Fibroblast of skin of left biceps (primary cell): ENCODE data around the gene CDCP2.

Experiments
- DNase-seq, 2 experiments: peaks; one replicate each; pipeline ENCODE4 v3.0.0-alpha.2; 2013; ENCODE audit warnings: low read depth in 2 of 2

The CDCP2 gene

GRCh38 chr1:54137534-54138061 lies 15.2 kb downstream of the CDCP2 start:
- peak in 1 of 2 experiments; percentile 23 for DNase-seq

DNA sequence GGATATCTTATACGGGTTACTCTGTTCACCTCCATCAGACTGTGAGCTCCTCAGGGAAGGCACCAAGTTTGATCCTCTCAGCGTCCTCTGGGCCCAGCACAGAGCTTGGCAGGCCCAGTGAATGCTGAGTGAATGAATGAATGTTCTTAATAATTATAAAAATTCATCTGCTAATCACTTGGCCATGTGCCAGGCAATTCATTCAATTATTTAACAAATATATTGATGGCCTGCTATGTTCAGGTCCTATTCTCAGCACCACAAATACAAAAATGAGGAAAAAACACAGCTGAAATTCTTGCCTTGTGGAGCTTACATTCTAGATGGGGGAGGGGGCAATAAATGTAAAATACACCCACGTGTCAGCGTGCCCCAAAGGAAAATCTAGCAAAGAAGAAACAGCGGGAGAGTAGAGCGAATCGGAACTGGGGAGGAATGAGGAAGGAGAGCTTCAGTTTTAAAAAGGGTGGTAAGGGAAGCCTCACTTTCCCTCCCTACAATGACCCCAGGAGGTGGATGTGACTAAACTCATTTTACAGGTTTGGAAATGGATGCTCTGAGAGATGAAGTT lies 15.8 kb downstream of the CDCP2 start:
- DNase-seq: no peak

DNA sequence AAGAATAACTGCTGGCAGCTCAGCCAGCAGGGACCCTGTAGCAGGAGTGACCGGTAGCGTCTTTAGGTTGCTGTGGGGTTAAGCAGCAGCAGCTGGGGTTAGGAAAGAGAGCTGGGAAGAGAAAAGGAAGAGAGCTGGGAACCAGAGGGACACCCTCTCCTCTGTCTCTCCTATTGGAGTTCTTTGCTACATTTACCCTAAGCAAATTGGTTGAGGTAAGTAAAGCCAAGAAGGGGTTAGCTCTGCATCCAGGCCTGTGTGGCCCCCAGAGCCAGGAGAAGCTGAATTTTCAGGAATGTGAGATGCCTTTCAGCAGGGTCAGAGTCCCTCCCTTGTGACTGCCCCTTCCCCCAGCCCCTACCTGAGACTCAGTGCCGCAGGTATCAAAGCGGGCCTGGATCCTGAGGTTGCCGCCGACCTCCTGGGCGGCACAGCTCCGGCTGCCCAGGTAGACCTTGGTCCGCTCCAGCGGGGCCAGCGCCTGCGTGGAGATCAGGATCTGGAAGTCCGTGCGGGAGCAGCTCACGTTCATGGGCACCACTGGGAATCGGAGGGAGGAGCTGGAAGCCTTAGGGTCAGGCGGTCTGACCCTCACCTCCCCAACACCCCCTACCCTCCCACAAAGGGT lies 16.4 kb downstream of the CDCP2 start:
- no peak for DNase-seq

DNA sequence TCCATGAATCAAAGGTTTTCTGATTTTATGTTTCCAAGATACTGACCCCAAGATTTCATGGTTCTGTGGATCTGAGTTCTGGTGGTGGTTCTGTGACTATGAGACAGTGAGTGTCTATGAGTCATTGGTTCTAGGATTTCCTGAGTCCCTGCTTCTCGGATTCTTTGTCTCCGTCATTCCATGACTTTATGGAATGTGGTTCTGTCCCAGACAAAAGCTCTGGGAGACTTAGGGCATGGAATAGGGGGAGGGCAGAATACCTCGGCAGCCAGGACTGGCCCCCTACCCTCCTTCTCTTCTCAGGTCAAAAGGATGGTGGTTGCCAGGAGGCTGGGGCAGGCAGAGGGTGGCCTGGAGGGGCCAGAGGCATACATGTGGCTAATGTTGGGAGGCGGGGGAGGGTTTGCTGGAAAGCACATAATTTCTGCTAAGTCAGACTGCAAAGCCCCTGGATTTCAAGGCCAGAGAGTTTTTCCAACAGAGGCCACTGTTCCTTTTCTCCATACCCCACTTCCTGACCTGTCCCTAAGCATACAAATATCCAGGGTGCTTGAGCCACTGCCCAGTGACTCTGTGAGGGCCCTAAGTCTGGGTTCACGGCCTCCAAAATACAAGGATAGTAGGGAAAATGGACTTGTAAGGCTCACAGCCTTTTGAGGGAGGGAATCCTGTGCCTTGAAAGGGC lies 17.2 kb downstream of the CDCP2 start:
- peak in 1 of 2 experiments; percentile 28 for DNase-seq

GRCh38 chr1:54134295-54134694 lies 18.5 kb downstream of the CDCP2 start:
- DNase-seq: no peak

GRCh38 chr1:54132495-54132894 lies 20.3 kb downstream of the CDCP2 start:
- DNase-seq: no peak

GRCh38 chr1:54131419-54131818 lies 21.4 kb downstream of the CDCP2 start:
- no peak for DNase-seq

- DNase-seq: no peak
Measured at GRCh38 chr1:54129858-54130257, 22.9 kb downstream of the CDCP2 start.

- no peak for DNase-seq
Measured at GRCh38 chr1:54127594-54128300, 25.1 kb downstream of the CDCP2 start.

- no peak for DNase-seq
Measured at GRCh38 chr1:54126271-54126815, 26.5 kb downstream of the CDCP2 start.

DNA sequence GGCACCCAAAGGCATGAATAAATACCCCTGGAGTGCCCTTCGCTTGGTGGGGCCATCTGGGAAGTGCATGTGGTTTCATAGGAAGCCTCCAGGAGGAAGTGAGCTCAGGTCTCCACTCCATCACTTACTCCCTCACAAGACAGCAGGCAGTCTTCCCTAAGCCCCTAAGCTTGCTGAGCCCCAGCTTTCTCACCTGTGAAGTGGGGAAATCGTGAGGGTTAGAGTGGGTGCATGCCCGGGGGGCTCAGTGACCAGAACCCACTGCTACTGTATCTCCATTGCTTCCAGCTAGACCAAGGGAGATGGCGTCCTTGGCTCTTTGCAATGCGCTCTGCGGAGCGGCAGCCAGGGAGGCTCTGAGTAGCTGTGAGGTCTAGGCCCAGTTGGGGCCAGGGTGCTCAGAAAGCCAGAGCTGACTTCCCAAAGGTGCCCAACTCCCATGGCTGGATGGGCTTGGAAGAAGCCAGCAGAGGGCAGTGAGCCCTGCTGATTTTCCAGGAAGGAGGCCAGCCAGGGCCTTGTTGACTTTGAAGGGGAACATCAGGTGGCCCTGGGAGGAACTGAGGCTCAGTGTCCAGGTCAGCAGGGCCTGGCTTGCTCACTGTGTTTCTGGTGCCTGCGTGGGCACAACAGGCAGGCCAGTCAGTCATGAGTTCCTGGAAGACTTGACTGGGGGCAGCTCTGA lies 27.3 kb downstream of the CDCP2 start:
- DNase-seq: no peak

GRCh38 chr1:54124906-54125305 lies 27.9 kb downstream of the CDCP2 start:
- no peak for DNase-seq

- no peak for DNase-seq
Measured at GRCh38 chr1:54124472-54124871, 28.3 kb downstream of the CDCP2 start.

DNA sequence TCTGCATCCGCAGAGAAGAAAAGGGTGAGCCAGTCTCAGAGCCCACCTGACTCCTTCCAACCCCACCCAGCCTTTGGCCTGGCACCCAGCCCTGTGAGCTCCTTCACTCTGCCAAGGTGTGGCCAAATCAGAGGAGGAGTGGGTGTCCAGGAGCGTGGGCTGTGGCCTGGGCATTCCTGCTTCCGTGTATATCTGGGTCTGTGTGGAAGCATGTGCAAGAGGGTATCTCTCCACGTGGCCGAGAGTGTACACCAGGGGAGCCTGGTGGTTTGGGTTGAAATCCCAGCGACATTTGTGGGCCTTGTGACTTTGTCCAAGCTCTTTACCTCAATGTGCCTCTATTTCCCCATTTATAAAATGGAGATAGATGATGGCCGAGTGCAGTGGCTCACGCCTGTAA lies 29.8 kb downstream of the CDCP2 start:
- DNase-seq: no peak

DNA sequence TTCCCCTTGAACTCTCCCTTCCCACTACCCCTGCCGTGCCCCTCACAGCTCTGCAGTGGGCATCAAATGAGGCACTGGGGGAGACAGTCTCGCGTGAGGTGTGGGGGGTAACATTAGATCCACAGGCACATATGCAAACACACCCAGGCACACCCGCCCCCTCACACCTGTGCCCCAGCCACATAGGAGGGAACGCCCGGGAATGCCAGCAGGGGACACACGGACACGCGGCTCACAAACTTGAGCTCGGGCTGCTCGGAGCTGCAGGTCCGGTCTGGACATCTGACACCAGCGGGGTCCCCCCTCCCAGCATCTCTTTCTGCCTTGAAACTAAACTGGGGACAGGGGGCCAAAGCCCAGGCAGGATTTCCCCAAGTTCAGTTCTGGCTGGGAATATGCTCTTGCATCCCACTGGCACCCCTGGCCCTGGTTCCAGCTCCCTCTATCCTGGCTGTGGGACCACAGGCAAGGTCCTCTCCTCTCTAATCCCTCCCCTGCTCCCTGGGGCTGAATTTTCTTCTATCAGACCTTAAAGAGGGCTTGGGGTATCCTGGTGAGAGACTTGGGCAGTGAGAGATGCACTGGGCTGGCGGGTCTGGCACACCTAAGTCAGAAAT lies 30.6 kb downstream of the CDCP2 start:
- DNase-seq: no peak

GRCh38 chr1:54121482-54122134 lies 31.2 kb downstream of the CDCP2 start:
- peak; percentile 39 to 55 for DNase-seq

DNA sequence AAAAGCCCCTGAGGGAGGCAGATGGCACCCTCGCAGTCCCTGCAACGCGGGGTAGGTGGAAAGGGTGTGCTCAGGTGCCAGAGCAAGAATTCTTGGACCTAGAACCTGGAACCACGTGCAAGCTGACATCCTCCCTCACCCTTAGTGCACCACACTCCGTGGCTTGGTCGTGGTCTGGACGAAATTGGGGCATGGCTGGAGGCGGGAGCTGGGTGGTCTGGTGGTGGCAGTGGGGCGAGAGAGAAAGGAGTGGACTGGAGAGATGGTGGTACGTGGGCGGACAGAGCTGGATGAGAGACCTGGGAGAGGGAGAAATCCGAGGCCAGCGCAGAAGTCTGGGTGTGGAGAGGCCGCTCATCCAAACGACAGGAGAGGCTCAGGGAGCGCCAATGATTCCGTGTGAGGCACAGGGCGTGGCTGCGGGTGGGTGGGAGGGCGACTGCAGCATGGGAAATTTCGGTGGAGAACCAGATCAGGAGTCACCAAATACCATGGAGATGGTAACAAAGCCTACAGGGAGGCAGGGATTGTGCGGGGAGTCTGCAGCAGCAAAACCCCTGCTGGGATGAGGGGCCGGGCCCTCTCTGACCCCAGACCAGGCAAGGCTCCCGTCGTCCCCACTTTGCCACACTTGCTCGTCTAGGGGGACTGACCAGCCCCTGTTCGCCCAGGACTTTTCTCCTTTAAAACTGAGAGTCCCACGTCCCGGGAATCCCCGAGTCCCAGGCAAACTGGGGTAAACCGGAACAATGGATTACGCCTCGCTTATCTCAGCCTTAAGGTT lies 31.9 kb downstream of the CDCP2 start:
- DNase-seq: no peak

DNA sequence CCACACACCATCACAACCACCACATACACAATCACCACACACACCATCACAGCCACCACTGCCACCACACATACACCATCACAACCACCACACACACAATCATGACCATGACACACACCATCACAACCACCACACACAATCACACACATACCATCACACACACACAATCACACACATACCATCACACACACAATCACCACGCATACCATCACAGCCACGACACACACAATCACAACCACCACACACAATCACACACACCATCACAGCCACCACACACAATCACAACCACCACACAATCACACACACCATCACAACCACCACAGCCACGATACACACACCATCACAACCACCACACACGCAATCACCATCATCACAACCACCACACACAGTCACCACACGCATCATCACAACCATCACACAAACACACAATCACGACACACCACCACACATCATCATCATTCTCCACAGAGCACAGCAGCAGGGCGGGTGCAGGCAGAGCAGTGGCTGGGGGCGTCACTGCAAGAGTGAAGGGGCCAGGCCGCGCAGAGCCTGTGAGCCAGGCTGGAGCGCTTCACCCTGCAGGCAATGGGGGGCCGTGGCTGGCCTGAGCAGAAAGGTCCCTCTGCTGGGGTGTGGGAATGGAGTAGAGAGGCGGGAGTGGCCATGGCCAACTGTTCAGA lies 32.6 kb downstream of the CDCP2 start:
- DNase-seq: no peak

DNA sequence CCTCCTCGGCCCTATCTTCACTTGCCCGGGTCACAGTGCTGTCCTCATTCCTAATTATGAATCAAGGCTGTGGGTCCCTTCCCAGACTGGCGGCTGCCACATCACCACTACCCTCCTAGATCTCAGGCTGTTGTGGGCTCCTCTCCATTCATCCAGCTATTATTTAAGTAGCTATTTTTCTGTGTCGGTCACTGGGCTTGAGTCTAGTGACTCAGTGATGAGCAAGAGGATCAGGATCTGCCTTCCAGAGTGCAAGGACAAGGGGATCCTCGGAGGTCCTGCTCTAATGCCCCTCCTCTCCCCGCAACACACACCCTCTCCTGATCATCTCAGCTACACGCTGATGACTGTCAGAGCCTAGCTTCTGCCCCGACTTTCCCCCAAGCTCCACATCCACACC lies 34.1 kb downstream of the CDCP2 start:
- peak; percentile 23 to 27 for DNase-seq
